HG03571 (cell line): ENCODE data around the gene TMTC1.

Experiments used
- ATAC-seq: cut with Tn5 transposase; IDR thresholded peaks from one replicate; pipeline ENCODE4 v1.9.1; 2021; ENCODE audit not compliant: unreplicated experiment

TMTC1 gene

DNA sequence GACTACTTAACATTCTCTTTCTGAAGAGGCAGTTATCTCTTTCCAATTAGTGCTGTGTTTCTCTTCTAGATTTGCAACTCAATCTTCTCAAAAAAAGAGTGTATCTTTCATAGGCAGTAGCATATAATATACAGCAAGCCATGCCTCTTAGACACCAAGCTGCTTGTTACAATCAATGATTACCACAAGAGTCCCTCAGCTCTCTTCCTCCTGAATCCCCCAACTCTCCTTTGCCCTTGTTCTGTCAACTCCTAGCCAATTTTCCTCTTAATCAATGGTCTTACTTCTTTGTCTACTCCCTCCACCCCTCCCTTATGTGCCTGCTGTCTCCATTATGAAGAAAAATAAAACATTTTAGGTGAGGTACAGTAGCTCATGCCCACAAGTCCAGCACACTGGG, 2.6 kb downstream of the TMTC1 start:
- no peak for ATAC-seq

DNA sequence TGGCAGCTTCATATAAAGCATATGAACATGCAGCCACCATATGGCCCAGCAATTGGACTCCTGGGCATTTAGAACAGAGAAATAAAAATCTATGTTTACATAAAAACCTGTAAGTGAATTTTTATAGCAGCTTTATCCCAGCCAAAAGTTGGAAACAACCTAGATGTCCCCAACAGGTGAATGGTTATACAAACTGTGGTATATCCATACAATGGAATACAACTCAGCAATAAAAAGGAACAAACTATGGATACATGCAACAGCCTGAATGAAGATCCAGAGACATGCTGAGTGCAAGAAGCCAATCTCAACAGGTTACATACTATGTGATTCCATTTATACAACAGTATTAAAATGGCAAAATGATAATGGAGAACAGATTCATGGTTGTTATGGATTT, 3.7 kb downstream of the TMTC1 start:
- no peak for ATAC-seq

DNA sequence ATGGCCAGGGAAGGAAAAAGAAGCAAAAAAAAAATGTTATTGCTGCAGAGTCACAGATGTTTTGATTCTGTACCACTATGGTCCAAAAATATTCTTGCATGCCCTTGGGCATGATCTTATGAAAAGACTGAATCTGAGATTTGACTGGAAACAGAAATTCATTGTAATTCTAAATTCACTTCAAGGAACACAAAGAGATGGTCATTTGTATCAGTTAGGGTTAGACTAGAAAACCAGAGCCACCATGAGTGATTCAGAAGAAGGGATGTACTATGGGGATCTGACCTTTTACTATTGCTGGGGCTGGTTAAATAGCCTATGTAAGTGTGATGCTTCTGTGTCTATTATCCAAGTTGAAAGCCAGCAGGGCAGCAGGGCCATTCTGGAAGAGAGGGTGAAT, 5.2 kb downstream of the TMTC1 start:
- ATAC-seq = no peak

DNA sequence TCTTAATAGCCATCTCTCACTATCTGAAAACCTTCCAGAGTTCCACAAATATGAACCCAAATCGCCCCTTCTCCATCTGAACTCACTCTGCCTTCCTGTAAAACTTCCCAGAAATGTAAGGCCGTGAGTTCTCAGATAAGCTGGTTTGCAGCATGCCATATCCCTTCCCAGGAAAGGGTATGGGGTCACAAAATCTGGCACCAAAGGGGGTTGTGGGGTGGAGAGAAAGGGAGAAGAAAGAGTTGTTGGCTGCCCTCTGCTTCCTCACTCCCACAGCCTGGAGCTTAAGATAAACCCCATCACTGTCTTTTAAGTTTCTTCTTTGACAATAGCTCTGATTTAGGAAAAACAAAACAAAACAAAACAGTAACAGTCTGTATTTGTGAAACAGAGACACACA, 10.7 kb downstream of the TMTC1 start:
- no peak for ATAC-seq

DNA sequence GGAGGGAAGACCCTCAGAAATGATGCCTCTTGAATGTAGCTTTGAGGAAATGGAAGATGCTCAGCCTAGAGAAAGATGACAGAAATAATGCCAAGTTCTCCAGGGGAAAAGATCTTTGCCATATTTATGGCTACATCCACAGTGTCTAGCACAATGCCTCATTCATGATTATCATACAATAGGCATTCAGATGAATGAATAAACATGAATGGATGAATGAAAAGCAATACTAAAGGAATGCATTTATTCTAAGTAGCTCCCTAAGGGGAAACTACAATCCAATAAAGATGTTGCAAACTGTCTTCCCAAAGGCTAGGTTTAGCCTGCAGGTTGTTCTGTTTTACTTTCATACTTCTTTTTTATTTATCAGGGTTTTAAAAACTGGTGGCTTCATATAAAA, 12.0 kb downstream of the TMTC1 start:
- ATAC-seq = no peak

DNA sequence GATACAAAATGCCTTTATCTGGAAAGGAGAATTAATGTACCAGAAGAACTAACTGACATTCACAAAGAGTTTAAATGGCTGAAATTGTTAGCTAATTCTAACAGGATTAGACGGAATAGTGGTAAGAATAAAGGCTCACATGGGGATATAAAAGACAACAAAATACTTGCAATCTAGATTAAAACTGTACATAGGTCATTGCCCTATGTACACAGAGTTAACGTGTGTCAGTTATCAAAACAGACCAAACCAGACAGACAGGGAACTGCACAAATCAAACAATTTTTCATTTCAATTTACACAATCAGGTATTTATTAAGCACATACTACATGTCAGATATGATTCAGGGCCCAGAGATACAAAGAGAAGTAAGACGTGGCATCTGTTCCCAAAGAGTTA, 12.6 kb downstream of the TMTC1 start:
- no peak for ATAC-seq

DNA sequence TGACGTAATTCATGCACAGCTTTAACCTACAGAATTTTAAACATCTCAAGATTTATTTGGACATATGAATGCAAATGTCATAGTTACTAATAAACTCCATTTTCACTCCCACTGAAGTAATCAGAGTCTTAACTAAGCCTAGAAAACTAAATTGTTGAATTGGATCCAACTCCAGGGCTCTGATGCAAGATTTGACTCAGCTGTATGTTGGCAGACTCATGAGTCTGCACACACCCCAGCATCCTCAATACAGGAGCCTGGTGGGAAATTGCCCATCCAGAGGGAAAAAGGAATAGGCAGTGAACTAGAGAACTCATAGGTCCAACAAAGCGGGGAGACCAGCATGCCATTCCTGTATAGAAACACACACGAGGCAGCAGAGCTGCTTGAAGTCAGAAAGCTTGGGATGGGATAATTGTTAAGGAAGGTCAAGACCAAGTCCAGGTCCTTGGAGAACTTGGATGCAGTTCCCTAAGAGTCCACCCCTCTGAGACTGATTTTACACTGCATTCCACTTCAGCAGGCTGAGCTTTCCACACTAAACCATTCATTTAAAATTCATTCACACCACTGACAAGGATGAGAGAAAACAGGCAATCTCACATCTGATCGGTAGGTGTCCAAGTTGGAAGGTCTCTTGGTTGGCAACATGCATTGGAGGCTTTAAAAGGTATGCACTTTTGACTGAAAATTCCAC, 14.4 kb downstream of the TMTC1 start:
- no peak for ATAC-seq

DNA sequence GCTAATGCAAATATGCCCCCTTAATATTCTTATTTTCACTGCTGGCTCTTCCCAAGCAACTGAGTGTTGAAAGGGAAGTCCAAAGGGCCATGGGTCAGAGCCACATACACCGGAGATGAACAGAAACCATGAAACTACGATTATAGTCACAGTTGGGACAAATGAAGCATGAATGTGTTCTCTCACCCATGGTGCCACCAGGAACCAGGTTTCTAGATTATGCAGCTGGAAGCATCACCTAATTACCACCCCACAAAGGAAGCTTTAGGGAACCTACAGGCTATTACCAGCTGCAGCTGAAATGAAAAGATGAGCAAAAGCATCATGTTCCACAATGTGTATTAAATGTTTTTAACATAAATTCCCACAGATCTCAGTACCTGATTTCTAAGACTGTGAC, 15.4 kb downstream of the TMTC1 start:
- no peak for ATAC-seq

DNA sequence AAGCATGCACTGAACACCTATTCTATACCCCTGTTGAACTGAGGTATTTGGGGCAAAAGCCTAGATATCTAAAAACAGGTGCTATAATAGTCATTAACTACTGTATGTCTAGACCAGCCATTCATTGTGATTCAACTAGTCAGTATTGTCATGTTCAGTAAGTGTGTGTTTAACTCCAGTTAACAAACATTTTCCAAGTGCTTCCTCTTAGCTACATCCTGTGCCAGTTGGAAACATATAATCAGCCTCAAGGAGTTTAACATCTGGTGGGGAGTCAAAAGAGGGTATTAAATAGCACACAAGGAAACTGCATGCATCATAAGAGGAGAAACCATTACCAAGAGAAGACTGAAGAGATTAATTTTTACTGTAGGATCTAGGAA, 20.4 kb downstream of the TMTC1 start:
- no peak for ATAC-seq

DNA sequence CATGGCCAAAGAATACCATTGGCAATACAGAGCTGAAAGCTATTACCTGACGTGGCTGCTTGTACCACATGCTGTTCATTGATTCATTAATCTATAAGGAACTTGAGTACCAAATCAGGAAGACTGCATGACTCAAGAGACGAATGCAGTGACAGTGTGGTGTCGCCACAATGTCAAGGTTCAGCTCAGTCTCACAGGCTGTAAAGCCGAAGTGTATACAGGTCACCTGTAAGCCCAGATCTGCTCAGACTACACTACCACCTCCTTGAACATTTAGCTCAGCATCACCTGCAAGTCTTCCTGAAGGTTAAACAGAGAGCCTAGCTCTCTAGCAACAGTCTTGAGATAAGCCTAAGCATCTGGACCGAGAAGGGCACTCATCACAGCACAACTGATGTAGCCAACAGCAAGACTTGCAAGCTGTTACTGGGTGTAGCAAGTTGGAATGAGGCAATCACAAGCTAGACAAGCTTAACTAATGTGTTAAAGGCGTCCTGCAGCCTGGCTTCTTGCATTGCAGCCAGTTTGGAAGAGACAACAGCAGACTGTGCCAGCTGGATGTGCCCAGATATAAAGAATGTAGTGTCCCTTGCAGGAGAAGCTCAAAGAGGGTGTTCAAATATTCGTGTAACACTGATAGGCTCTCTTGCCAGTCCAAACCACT, 21.0 kb downstream of the TMTC1 start:
- ATAC-seq = no peak

DNA sequence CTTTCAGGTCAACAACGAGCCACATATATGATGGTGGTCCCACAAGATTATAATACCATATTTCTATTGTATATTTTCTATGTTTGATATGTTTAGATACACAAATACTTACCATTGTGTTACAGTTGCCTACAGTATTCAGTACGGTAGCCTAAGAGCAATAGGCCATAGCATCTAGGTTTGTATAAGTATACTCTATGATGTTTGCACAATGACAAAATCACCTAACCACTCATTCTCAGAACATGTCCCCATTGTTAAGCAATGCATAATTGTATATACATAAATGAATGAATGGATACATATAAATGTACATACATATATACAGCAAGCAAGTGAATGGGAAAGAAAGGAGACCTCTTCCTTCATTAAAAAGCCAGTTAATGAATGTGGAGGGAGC, 23.8 kb downstream of the TMTC1 start:
- no peak for ATAC-seq

DNA sequence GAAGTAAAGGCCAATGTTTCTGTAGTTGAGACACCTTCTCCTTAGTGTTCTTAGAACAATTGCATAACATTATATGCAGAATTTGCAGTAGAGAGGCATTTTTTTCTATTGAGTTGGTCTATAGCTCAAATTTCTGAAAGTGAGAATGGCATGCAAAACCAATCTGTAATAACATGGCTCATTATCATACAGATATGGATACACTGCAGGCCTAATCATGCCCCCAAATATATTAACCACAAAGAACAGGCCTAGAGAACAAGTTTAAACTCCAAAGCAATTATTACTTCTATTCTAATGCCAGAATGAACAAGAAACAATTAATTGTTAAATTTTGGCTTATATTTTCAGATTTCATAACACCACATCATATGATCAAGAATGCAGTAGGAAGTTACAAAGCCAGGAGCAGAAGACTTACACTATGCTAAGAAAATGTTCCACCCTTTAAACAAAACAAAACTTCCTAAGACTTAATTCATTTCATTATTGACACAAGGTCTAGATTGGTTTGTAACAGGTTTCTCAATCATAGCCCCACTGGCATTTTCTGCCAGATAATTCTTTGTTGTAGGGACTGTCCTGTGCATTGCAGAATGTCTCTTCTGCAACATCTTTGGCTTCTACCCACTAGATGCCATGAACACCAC, 26.9 kb downstream of the TMTC1 start:
- ATAC-seq = no peak

DNA sequence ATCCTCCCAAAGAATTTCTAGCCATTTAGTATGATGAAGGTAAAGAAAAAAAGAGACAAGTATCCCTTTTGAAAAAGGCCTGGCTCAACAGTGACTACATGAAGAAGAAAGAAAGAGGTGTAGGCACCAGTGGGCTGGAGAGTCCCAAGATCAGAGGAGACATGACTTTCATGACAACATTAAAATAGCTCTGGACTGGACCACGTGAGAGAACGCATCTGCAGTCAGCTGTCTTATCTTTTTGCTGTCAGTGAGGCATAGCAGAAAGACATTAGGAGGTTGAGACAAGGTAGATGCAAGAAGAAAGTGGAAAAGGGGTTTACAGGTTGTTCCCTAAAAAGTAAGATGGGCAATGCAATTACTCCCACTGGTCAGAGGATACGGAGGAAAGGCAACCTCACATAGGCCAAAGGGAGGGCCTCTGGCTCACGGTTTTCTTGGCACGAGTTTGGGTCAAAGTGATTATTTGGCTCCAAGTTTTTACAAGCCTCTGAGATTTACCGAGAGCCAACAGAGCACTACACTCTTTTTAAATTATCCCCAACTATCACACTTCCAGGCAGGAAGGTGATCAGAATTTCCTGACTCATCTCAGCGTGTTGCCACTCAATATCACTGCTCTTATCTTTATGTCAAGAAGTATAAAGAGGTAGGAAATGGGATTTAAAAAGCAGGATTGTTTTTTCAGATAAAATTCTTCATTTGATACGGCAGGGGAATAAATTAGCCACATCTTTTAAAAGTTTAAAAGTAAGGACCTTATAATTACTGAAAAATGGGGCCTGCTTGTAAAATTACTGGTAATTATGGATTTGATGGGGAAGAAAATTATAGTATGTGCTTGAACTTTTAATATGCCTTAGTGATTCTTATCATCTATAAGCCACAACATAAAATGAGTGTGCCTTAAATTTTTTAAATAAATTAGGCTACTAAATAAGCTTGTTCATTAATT, 29.2 kb downstream of the TMTC1 start:
- no peak for ATAC-seq

DNA sequence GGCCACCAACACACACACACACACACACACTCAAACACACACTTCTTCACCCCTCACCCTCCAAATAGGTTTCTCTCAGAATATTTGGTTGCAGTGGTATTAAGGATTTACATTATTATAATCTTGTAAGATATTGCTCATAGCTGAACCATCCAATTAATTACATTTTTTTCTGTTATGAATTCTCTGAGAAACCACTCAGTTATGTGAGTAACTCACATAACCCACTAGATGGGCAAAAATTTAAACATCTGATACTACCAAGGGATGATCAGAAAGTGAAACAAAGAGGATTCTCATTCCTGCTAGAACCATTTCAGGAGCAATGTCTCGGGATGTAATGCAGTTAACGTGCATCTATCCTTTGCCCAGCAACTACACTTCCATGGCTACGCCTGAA, 31.6 kb downstream of the TMTC1 start:
- no peak for ATAC-seq

DNA sequence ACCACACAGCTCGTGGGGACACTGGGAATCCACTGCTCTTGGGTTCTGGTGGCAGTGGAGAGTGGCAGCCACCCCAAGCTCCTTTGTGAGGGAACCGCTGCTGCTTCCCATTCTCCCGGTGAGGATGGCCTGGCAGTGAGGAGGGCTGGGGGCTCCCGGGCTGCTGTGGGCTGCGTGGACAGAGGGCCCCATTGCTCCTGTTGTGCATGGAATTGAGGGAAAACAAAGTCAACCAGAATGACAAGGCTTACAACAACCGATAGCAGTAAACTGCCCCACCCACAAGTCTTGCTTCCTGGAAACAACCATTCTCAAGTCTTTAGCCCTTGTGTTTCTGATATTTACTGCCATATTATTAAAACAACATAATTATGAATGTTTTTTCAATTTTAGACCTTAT, 32.1 kb downstream of the TMTC1 start:
- no peak for ATAC-seq

DNA sequence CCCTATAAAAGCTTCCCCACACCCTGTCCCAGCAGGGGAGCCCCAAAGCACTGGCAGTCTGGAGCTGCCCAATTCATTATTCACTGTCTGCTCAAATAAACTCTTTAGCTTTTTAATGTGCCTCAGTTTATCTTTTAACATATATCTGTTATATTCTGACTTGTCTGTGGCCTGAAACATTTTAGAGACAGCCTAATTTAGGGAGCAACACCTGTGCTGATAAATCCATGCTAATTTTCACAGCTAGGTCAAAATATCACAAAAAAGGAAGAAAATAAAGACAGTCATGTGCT, 32.9 kb downstream of the TMTC1 start:
- no peak for ATAC-seq

DNA sequence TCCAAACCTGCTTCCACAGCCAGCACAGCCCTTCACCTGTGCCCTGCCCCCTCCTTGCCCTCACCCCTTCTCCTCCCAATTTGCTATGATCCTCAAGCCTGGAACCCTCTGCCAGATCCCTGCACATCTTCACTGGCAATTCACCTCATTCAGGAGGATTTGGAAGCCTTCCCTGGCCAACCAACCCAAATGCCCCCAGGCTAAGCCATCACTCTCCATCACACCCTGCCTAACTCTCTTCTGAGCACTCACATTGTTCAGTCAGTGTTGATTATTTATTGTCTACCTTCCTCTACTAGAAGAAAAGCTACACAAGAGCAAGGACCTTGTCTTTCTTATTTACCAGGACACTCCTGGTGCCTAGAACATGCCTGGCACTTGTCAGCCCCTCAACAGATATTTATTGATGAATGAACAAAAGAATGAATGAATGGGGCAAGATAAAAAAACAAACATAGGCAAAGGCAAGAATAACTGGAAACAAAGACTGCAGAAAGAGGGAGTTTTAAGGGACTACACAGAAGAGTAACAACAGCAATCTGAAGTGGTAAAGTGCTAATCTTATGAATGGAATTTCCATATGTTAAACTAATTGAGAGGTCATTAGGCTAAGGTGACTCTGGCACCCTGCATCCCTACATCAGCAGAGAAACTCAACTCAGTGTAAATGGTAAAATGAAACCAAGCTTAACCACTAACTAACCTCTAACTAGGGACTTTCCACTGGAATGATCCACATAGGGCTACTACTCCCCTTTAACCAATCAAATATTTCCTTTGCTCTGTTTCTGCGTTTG, 33.4 kb downstream of the TMTC1 start:
- peak; percentile 76 for ATAC-seq

DNA sequence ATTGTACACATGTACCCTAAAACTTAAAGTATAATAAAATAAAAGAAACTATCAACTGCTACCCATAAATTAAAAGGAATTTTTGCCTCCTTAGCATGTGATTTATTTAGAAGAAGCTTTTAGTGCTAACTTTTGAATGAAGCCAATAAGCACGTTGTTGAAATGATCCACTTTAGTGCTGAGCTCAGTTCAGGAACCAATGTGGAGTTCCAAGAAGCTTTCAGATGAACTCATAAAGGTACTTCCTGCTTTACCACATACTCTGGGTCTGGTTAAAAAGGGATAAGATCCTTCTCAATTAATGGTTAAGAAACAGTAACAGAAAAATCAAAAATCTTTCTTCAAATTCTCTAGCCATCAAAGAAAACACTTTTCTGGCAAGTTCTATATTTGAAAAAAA, 39.4 kb downstream of the TMTC1 start:
- no peak for ATAC-seq

DNA sequence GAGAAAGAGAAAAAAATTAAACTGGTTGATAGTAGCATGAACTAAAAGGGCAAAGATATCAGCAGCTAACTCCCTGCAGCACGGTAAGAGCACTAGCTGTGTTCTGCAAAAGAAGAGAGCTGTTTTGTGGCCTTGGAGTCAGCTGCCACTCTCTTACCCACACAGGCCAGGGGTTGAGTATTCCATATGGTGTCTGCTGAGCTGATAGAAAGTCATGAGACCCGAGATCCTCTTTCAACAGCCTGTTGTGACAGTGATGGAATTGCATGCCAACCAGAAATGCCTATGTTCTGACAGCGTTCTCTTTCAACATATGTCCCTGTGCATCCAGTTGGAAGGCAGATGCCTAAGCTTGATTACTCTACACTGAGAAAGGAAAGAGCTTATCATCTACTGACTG, 39.9 kb downstream of the TMTC1 start:
- ATAC-seq = no peak

DNA sequence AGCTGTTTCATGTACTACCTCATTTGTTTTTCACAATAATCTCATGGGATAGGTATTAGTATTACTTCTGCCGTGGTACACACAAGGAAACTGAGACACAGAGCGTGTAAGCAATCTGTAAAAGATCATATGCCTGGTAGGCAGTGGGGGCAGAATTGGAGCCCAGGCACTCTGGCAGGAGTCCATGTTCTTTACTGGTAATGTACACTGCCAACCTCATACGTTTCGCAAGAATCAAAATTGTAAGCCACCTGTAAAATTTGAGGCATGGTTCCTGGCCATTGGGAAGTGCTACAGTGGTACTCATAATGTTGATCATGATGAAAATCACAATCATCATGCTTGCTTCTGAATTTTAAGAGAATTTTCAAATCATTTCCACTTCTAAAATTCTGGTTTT, 40.7 kb downstream of the TMTC1 start:
- no peak for ATAC-seq

DNA sequence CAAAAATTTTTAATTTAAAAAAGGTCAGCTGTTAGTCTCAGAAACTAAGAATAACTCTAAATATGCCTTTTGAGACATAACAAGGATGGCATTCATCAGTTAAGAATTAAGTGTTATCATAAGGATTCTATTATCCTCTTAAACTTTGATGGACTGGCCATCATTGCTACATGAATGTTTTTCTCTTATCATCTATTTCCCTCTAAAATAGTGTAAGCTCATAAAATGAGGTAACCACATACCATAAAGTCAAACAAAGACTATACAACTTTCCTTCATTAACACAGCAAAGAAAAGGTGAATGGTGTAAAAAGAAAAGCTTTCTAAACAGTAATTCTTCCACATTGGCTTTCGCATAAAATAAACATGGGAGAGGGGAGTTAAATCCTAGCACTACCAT, 41.1 kb downstream of the TMTC1 start:
- ATAC-seq = no peak
